GM15510 (cell line): Measurements from ENCODE around the gene GAL3ST2.

Source experiments
- POLR2A ChIP-seq: IDR thresholded peaks from 3 replicates; pipeline ENCODE4 v1.6.1; 2011; ENCODE audit warnings: borderline replicate concordance; ENCODE audit not compliant: insufficient read length; ENCODE audit errors: extremely low read depth

Gene GAL3ST2

DNA sequence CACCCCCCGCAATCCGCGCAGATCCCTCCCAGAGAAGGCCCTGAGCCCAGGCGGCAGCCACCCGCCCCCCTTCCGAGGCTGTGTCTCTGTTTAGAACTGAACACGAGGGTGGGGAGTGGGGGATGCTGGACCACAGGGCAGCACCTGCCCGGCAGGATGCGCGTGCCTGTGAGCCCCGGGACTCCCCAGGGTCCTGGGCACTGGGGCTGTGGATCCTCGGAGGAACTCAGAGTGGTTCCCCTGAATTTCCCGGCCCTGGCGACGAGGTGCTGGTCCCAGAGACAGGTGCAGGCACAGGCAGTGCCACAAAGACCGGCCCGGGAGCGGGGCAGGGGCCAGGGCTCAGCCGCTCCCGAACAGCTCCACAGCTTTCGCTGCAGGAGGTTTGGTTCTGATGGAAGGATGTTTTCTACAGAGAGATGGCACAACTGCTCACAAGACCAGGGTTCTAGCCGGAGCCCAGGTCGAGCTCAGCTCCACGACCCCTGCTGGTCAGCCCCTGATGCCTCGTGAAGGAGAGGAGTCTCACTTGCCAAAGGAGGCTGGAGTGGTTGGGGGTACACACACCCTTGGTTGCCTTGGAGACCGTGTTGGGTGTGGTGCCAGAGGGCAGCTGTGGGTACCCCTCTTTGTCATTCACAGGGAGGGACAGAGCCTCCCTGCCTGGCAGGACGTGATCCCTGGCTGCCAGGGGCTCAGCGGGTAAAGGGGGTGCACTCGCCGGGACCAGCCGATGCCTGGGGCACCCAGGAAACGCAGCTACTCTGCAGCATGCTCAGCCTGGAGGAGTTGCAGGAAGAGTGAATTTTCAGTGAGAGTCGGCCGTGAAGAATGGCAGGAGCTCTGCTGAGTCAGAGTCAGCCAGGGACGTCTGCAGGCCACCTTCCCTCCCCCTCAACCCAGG lies 28.0 kb downstream of the GAL3ST2 start:
- no peak for TF ChIP-seq POLR2A

DNA sequence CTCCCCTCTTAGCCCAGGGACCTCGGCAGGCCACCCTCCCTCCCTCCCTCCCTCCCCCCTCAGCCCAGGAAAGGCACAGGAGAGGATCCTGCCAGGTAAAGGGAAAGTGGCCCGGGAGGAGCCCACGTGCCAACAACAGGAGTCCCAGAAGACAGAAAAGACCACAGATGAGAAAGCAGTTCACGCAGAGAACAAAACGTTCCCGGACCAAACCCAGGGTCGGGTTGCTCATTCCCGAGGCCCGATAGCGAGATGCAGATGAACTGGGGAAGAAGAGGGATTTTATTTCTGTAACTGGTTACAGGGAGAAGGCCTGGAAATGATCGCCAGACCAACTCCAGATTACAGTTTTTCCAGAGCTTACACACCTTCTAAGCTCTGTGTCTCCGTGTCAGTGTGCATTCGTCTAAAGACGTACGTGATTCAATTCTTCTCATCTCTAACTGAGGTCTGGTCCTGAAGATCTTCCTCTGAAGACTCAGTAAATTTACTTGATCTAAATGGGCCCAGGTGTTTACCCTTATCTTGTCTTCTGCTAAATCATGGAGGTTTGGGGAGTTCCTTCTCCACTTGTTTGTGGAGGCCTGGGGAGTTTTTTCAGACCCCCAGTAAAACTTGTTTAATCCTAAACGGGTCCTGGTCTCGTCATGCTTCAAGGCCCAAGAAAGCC lies 31.6 kb downstream of the GAL3ST2 start:
- no peak for TF ChIP-seq POLR2A

DNA sequence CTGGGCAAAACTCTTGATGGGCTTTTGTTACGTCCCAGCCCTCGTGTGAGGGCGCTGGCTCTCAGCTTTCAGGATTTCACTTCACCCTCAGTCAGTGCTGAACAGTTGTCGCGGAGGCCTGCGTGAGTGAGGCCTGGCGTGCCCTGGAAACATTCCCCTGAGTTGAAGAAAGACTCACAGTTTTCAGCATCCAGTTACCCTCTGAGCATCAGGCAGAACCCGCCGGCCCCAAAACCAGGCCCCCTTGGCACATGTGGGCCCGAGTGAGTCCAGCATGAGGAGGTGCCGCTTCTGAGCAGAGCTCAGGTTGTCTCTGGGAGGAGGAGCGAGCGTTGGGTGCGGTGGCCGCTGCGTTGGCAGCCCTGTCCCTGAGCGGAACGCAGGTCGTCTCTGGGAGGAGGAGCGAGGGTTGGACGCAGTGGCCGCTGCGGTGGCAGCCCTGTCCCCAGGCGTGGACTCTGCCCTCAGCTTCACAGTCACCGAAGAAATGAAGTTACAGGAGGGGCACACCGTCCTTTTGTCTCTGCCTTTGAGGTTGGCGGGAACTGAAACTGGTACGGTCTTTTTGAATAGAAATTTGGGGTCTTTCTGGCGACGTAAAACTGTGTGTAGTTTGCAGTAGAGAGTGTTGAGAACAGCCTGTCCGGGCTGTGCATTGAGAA lies 32.2 kb downstream of the GAL3ST2 start, which contains the start of gene NEU4:
Gene NEU4, plus strand, starts transcription at position 473 of the 662 bp plus-strand sequence. CDS start 5,292 bp downstream, outside the sequence.
- no peak for TF ChIP-seq POLR2A

DNA sequence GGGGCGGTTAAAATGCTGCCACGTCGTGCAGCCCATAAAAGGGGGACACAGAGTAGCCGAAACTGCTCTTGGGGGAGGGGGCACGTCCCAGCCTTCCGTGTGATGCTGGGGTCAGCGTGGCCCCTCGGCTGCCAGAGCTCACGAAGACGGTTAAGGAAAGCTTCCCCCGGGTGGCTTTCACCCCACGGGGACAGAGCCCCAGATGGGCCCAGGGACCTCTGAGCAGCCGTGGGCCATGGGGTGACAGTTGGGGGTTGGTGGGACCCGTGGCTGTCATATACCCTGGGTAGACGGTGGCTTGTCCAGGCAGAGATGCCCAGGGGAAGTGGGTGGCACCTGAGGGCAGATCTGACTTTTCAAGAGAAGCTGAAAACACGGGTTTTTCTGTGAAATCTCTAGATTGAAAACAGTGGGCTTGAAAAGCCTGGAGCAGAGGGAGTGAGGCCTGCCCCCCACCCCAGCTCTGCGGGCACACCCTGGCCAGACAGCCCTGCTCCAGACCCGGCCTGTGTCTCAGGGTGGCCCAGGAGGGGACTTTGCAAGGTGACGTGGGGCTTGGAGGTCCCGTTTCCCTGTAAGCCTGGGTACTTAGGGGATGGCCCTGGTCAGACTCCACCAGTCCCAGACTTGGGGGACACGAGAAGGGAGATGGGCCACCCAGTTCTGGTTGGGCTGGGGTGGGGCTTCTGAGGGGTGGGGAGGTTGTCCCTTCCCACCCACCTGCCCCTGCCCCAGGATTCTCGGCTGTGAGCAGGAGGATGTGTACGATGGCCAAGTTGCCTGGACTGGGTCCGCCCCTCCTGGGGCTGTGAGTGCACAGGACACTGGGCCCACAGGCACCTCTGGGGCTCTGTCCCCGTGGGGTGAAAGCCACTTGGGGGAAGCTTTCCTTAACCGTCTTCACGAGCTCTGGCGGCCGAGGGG lies 33.0 kb downstream of the GAL3ST2 start:
- no peak for TF ChIP-seq POLR2A

DNA sequence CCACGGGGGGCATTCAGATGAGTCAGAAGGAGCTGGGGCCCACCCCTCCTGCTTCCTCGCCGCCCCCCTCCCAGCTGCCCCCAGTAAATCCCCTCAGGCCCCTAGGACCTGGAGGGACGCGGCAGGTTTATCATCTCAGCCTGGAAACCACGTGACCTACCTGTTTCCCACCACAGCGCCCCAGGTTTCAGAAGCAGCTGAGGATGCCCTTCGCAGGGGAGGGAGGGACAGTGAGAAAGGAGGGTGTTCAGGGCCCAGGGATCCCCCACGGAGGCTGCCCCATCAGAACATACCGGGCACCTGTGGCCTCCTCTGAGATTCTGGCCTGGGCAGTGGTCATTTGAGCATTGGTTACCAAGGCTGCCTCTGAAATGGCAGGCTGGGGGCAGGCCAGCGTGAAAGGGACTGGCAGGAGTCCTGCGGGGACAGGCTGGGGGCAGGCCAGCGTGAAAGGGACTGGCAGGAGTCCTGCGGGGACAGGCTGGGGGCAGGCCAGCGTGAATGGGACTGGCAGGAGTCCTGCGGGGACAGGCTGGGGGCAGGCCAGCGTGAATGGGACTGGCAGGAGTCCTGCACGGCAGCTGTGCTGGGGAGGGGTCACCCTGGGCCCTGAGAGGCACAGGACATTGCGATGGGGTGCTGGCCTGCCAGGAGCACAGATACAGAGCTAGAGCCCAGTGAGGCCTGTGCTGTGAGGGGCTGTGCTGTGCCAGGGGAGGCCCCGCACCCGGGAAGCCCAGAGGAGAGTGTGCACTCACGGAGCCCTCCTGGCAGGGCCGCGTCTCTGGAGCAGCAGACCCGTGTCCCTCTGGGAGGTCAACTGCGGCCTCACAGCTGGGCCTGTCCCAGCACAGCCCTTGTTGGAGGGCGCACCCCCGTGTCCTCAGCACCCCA lies 33.9 kb downstream of the GAL3ST2 start:
- TF ChIP-seq POLR2A = no peak

DNA sequence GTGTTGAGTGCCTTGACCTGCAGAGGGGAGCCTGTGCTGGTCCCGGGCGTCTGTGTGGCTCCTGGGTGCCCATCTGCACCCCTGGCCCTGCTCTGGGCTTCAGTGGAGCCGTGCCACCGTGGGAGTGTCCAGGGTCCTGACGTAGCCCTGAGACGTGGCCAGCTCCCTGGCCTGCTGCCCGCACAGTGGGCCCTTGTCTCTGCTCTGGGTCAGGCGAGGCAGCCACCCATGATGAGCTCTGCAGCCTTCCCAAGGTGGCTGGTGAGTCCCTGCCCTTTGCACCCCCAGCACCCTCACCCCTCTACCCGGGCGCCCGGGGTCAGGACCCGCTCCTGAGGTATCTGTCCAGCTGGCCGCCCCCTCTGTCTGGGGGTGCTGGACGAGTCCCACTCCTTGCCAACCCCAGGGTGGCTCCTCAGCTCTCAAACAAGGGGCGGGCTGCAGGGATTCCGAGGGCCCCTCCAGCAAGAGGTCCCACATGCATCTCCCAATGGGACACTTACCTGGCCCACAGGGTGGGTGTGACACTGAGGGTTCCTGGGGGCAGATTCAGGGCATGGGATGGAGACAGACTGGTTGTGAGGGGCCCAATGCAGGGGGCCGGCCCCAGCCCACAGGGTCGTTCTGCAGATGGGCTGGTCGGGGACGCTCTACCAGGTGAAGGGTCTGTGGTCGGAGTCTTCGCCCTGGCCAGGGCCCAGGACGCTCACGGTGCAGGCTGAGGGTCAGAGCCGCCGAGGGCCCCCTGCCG lies 34.8 kb downstream of the GAL3ST2 start:
- no peak for TF ChIP-seq POLR2A

DNA sequence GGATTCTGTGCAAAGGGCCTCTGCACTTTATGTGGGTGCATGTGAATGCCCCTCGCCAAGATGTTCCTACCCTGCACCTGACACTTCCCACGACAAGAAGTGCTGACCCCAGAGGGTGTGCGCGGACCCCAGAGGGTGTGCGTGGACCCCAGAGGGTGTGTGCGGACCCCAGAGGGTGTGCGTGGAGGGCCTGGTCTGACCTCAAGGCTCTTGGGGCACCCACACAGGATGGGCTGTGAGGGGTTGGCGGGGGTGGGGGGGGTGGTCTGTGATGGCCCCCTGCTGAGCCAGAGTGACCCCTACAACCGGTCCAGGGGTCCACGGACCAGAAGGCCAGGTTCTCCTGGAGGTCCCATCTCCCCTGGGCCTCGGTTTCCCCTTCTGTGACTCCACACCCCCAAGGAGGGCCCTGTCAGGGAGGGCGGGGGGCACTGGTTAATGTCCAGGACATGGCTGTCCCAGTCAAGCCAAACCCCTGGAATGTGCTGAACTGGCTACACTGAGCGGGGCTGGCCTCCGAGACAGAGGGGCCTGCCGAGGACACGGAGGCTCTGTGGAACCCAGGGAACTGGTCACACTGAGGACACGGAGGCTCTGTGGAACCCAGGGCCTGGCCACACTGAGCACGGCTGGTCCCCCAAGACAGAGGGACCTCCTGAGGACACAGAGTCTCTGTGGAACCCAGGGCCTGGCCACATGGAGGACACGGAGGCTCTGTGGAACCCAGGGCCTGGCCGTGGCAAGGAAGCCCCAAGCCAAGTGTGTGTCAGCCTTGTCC lies 35.5 kb downstream of the GAL3ST2 start:
- no peak for TF ChIP-seq POLR2A

DNA sequence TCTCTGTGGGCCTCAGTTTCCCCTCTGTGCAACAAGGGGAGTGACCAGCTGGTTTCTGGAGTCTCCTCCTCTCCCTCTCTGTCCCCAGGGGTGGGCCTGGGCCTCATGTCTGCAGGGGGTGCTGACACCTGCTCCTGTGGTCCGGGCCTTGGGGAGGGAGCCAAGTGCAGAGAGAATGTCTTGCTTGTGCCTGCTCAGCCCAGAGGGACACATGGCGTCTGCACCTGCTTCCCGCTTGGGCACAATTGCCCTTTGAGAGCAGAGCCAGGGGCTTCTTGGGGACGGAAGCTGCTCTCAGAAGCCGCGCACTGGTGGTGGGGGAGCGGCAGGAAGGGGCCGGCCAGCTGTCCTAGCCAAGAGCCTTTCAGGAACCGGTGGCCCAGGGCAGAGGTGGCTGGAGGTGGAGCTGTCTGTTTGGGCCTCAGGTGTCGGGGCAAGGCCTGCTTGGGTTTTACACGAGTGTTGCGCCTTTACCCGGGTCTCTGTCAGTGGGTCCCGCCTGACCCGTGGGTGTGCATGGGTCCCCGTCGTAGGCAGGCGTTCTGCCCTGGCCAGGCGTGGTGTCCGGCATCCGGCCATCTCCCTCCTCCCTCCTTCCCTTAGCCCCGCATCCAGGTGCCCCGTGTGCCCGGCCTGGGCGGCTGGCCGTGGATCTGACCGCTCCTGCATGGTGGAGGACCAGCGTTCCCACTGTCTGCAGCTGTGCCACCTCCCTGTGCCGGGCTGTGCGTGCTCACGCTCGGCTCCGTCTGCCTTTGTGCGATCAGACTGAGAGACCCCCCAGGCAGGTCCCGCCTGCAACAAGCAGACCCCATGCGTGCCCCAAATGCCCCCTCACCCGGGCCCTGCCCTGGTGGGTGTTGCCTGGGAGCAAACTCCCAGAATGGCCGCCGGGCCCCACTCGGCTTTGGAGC lies 36.4 kb downstream of the GAL3ST2 start:
- no peak for TF ChIP-seq POLR2A

DNA sequence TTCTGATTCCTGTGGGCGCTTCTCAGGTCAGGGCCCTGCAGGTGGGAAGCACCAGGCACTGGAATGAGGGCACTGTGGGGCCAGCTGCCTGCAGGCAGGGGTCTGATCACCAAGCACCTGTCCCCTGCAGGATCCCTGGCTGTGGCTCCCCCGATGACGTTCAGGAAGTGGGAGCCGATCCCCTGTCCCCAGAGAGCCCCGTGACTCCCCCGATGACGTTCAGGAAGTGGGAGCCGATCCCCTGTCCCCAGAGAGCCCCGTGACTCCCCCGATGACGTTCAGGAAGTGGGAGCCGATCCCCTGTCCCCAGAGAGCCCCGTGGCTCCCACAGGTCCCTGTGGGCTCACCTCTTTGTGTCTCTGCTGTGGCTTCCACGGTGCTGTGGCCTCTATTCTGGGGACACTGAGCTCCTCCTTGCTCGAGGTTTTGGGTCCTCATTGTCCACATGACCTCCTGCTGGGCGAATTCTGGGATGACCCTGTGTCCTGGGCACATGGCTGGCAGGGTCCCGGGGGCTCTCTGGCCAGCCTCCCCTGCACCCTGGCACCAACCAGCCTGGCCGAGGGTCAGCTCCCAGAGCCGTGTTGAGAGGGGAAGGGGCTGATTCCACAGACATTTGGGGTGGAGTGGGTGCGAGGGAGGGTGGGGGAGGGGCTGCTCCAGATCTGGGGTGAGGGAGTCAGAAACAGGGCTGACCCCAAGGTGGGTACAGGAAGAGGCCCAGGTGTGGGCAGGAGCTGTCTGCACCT lies 37.2 kb downstream of the GAL3ST2 start:
- no peak for TF ChIP-seq POLR2A

DNA sequence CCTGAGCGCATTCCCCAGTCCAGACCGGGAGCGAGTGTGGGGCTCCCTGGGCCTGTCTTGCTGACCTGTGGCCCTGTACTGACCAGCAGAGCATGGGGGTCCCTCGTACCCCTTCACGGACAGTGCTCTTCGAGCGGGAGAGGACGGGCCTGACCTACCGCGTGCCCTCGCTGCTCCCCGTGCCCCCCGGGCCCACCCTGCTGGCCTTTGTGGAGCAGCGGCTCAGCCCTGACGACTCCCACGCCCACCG lies 37.7 kb downstream of the GAL3ST2 start:
- TF ChIP-seq POLR2A = no peak
